DOHH2 (cell line): ENCODE data around the gene PRKCG.

ENCODE experiments used
- CTCF ChIP-seq: fragments of 200-600 bp; sonication (generic); IDR thresholded peaks from one replicate; pipeline ENCODE4 v1.5.1; 2014; ENCODE audit warnings: antibody characterized with exemption, mild to moderate bottlenecking, low read depth, low read length; ENCODE audit not compliant: poor library complexity, severe bottlenecking
- EZH2phosphoT487 ChIP-seq: fragments of 200-600 bp; sonication (generic); IDR thresholded peaks from 2 replicates; pipeline ENCODE4 v1.6.1; 2017; ENCODE audit warnings: borderline replicate concordance, mild to moderate bottlenecking, antibody characterized with exemption, low read length, moderate library complexity, mixed read lengths

DNA sequence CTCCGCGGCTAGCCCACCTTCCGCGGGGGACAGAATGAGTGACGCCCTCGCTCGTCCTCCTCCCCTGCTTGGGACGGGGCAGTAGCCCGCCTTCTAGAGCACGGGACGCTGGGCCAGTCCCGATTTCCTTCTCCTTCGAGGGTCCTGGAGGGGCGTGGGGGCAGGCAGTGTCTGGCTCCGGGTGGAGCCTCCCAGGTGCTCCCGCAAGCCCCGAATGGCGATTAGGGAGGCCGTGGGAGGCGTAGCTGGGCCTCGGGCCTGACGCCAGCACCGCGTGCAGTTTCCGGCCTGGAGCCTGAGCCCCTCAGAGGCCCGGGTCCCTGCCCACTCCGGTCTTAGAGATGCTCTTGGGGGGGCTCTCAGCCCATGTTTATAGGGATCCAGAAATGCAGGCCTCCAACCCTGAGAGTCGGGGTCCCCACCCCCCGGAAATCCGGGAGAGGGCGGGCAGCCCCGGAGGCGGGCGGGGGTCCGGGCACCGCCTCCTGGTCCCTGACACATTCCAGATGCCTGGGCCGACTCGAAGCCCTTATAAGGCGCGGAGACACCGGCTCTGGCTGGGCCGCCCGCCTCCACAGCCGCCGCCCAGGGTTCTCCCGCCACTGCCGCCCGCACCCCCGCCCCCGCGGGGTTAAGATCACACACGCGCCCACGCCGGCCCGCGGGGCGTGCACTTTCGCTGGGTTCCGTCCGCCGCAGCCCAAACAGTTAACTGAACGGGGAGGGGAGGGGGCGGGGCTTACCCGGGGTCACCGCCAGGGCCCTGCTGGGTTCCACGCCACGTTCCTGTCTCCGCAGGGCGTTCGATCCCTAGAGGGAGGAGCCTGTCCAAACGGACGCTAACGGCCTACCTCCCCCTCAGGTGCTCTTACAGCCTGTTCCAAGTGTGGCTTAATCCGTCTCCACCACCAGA lies 12.8 kb upstream of the PRKCG start:
- TF ChIP-seq EZH2phosphoT487 (no peak), CTCF (no peak)
